EL (cell line): Measurements from ENCODE around the gene VWA5B2.

Experiments used
- DNase-seq: peaks from one replicate; pipeline ENCODE4 v3.0.0-alpha.2; 2016

VWA5B2 gene

GRCh38 chr3:184227481-184227935 lies 1.9 kb upstream of the VWA5B2 start:
- peak; percentile 41 for DNase-seq

GRCh38 chr3:184228376-184229137 lies 828 bp upstream of the VWA5B2 start:
- no peak for DNase-seq

- no peak for DNase-seq
Observed at GRCh38 chr3:184230081-184230602, 757 bp downstream of the VWA5B2 start.

GRCh38 chr3:184230603-184231528 lies 1.5 kb downstream of the VWA5B2 start:
- DNase-seq: no peak

DNA sequence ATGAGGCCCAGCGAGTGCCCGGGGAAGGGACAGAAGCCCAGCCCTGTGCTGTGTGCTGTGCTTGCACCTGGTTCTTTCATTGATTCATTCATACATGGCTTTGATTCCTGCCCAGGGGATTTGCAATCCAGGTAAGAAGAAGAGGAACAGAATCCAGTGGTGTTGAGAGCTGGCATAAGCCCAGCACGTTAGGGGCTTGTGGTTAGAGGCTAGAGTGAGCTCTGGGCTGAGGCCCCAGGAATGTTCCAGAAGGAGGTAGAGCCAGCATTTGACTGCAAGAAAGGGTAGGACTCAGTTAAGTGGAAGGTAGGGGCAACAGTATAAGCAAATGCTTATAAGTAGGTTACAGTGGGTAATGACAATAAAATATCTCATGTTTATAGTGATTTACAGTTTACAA lies 2.3 kb downstream of the VWA5B2 start:
- no peak for DNase-seq

DNA sequence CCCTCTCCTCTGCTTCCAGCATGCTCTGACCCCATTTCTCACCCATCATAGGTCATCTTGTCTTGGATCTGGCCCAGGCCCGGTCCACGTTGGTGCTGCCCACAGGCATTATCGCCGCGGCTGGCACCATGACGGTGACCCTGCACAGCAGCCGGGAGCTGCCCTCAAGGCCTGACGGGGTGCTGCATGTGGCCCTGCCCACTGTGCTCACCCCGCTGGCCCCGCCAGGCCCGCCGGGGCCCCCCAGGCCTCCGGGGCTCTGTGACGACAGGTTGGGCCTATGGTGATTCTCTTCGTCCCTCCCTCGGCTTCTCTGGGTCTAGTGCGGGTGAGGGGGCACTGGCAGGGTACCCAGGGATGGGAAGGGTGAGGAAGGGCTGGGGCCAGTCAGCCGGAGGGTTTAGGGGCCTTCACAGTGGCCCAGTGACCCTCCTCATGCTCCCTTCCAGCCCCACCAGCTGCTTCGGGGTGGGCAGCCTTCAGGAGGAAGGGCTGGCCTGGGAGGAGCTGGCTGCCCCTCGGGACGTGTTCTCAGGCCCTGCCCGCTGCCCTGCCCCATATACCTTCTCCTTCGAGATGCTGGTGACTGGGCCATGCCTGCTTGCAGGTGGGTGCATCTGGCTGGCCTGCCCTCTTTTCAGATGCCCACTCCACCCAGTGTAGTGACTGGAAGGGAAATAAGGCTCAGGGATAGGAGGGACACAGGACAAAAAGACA lies 3.9 kb downstream of the VWA5B2 start:
- no peak for DNase-seq

DNA sequence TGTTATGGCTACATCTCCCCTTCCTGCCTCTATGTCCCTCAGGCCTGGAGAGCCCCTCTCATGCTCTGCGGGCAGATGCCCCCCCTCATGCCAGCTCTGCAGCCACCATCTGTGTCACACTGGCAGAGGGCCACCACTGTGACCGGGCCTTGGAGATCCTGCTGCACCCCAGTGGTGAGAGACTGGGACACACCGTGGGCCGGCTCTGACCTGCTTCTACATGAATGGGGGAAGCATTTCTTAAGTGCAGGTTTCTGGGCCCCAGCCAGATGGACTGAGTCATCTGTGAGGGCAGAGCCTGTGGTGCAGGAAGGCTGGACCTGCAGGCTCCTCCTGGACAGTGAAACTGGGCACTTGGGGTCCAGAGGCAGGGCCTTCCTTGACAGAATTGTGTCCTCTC lies 4.8 kb downstream of the VWA5B2 start:
- peak; percentile 88 for DNase-seq

DNA sequence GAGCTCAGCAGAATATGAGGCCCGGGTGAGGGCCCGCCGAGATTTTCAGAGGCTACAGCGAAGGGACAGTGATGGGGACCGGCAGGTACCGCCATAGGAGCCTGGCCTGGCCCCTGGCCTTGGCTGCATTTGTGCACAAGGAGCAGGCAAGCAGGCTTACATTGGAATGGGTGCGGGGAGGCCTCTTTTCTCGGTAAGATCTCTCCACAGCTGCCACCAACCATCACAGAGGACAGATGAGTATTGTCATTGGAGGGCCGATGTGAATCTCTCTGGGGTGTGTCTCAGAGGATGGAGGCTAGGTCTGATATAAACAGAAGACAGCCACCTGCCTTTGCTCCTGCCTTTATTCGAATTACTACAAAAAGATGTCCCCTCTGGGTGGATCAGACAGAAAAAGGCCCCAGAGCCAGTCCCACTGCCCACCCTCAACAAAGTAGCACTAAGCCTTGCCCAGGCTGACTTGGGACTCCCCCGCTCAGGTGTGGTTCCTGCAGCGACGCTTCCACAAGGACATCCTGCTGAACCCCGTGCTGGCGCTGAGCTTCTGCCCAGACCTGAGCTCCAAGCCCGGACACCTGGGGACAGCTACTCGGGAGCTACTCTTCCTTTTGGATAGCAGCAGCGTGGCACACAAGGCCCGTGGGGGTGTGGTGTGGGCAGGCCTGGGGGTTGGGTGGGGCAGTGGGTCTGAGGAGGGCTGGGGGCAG lies 5.4 kb downstream of the VWA5B2 start:
- DNase-seq: no peak

- DNase-seq: no peak
Observed at GRCh38 chr3:184235381-184236032, 6.1 kb downstream of the VWA5B2 start.

- no peak for DNase-seq
Observed at GRCh38 chr3:184236033-184236410, 6.6 kb downstream of the VWA5B2 start.

GRCh38 chr3:184236636-184237035 lies 7.3 kb downstream of the VWA5B2 start:
- DNase-seq: no peak

DNA sequence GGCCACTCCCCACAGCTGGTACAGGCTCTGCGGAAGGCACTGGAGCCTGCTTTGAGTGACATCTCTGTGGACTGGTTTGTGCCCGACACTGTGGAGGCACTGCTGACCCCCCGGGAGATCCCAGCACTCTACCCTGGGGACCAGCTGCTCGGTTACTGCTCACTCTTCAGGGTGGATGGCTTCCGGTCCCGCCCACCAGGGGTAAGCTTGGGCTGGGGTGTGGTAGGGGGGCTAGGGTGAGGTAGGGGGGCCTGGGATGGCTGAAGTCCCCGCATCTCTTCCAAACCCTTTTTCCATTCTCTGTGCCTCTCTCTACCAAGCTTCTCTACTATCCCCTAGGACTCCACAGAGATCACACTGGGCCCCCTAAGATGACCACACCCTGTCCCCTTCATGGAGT lies 7.8 kb downstream of the VWA5B2 start:
- no peak for DNase-seq

DNA sequence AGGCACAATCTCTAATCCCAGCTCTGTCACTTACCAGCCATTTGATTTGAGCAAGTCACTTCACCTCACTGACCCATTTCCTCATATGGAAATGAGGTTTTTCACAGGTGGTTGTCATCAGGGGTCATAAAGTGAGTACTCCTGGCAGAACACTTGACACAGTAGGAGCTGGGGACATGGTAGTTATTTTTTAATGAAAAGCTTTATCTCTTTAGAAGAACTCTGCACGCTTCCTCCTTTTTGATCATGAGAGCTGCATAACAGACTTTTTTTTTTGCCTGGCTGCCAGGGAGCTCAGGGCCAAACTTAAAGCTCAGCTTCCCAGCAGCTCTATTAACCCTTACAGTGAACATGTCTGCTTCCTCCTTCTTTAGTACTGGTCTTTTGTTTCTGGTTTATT lies 8.4 kb downstream of the VWA5B2 start:
- no peak for DNase-seq

- DNase-seq: no peak
Observed at GRCh38 chr3:184238246-184238818, 8.9 kb downstream of the VWA5B2 start.

DNA sequence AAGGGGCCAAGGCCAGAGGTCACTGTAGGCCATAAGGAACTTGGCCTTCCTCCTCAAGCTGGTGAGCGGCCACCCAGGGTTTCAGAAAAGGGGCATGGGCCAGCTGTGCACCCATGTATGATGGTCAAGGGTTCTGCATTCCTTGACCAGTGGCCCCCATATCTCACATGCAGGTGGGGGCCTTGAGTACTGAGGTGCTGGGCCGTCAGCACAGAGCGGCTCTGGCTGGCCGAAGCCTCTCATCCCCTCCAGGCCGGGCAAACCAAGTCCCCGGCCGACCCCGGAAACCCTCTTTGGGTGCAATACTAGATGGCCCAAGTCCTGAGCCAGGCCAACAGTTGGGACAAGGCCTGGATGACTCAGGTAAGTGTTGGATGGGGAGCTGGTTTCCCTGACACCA lies 9.8 kb downstream of the VWA5B2 start:
- DNase-seq: no peak

GRCh38 chr3:184239708-184240107 lies 10.3 kb downstream of the VWA5B2 start:
- DNase-seq: no peak

GRCh38 chr3:184240384-184241140 lies 11.2 kb downstream of the VWA5B2 start:
- DNase-seq: peak; percentile 28

DNA sequence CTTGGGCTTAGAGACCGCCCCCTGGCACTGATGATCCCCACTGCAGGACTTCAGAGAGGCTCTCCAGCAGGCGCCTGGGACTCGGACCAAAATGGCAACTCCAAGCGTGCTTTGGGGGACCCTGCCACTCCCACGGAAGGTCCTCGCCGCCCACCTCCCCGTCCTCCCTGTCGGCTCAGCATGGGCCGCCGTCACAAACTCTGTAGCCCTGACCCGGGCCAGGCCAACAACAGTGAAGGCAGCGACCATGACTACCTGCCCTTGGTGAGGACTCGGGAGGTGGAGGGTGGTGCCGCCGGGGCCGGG lies 11.7 kb downstream of the VWA5B2 start:
- no peak for DNase-seq

- peak; percentile 11 for DNase-seq
Observed at GRCh38 chr3:184241447-184242296, 12.3 kb downstream of the VWA5B2 start.

DNA sequence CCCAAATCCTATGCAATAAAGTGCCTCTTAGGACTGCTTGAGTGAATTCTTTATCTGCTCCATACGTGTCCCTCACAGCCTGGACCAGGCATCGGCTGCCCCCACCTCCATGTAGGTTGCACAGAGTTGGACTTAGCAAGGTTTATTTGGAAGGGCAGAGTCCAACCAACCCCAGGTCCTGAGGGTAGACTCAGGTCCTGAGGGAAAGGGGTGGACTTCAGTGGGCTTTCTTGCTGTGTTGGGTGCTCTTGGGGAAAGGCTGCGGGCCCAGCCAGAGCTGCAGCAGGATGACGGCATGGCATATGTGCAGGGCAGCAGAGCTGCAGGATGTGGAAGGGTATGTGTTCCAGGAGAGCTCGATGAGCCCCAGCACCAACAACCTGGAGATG lies 12.9 kb downstream of the VWA5B2 start:
- DNase-seq: no peak
